Measurements from ENCODE around the gene TPH1.

Gene TPH1

GRCh38 chr11:18063862-18064434 lies 17.9 kb upstream of the TPH1 start:
- Mint-ChIP-seq H3K27ac (no peak overlapping the region), H3K36me3 (ENCODE audit: insufficient read depth) (peaks cover 4% of the 10 kb centered on the region)

GRCh38 chr11:18063125-18063524 lies 17.1 kb upstream of the TPH1 start:
- Mint-ChIP-seq H3K27me3 (no peaks in the 10 kb centered on the region), H3K4me3 (no peak overlapping the region), H3K36me3 (ENCODE audit: insufficient read depth) (peaks cover 4% of the 10 kb centered on the region), H3K9me3 (no peaks in the 10 kb centered on the region), H3K27ac (no peak overlapping the region), H3K4me1 (ENCODE audit: low read depth in 2 of 2) (no peaks in the 10 kb centered on the region)
- ATAC-seq (replicated peaks), result no peak
- DNase-seq, result no peak

More at GRCh38 chr11:18063862-18064434, 17.9 kb upstream of the TPH1 start:
- Mint-ChIP-seq H3K9me3 (no peaks in the 10 kb centered on the region), H3K27me3 (no peaks in the 10 kb centered on the region), H3K4me1 (ENCODE audit: low read depth in 2 of 2) (no peaks in the 10 kb centered on the region), H3K4me3 (no peak overlapping the region)
- no peak for ATAC-seq (replicated peaks)
- DNase-seq, result no peak

DNA sequence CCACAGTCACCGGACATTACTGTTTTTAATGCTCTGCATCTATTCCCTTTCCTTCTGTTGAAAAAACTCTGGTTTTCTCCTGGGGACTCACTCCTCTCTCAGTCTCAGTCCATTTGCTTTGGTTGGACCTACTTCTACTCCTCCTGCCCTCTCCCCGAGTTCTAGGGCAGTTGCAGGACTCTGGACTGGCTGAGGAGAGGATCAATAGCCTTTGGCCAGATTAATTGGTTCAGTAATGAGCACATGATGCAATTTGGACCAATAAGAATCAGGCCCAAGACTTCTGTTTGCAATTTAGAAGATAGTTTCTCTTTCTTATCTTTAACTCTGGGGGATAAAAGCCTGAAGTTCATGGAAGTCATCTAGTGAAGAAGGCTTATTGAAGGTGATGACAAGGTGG lies 15.3 kb upstream of the TPH1 start:
- H3K27me3 Mint-ChIP-seq, result no peaks in the 10 kb centered on the region
- ATAC-seq (replicated peaks) (no peak), DNase-seq (no peak)
- H3K36me3 Mint-ChIP-seq (ENCODE audit: insufficient read depth), result peaks cover 4% of the 10 kb centered on the region
- no peaks in the 10 kb centered on the region for H3K4me1 Mint-ChIP-seq (ENCODE audit: low read depth in 2 of 2)
- H3K27ac Mint-ChIP-seq, result no peak overlapping the region
- H3K4me3 Mint-ChIP-seq, result no peak overlapping the region
- H3K9me3 Mint-ChIP-seq, result no peaks in the 10 kb centered on the region

GRCh38 chr11:18056561-18057181 lies 10.6 kb upstream of the TPH1 start:
- no peak for ATAC-seq (replicated peaks)

GRCh38 chr11:18054511-18055103 lies 8.5 kb upstream of the TPH1 start:
- DNase-seq (no peak), ATAC-seq (replicated peaks) (no peak)
- H3K4me1 Mint-ChIP-seq (ENCODE audit: low read depth in 2 of 2), result no peaks in the 10 kb centered on the region
- no peaks in the 10 kb centered on the region for H3K9me3 Mint-ChIP-seq
- H3K27ac Mint-ChIP-seq, result no peak overlapping the region
- no peak overlapping the region for H3K4me3 Mint-ChIP-seq
- H3K36me3 Mint-ChIP-seq (ENCODE audit: insufficient read depth), result peaks cover 2% of the 10 kb centered on the region
- no peaks in the 10 kb centered on the region for H3K27me3 Mint-ChIP-seq

More at GRCh38 chr11:18056561-18057181, 10.6 kb upstream of the TPH1 start:
- Mint-ChIP-seq H3K36me3 (ENCODE audit: insufficient read depth) (no peaks in the 10 kb centered on the region), H3K9me3 (no peaks in the 10 kb centered on the region), H3K27ac (no peak overlapping the region), H3K4me3 (no peak overlapping the region), H3K4me1 (ENCODE audit: low read depth in 2 of 2) (no peaks in the 10 kb centered on the region), H3K27me3 (no peaks in the 10 kb centered on the region)
- no peak for DNase-seq

DNA sequence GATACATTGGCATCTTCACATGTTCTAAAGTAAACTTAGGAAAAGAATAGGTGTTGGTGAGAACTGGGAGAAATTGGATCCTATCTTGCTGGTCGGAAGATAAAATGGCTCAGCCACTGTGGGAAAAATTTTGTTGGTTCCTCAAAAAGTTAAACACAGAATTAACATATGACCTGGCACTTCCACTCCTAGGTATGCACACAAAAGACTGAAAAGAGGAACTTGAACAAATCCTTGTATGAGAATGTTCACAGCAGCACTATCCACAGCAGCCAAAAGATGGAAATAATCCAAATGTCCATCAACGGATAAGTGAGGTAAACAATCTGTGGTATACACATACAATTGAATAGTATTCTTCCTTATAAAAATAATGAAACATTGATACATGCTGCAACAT lies 4.8 kb upstream of the TPH1 start:
- Mint-ChIP-seq H3K9me3 (no peaks in the 10 kb centered on the region), H3K27ac (no peak overlapping the region), H3K27me3 (peaks cover 12 to 26% of the 10 kb centered on the region in 2 donors), H3K4me1 (ENCODE audit: low read depth in 2 of 2) (no peaks in the 10 kb centered on the region), H3K36me3 (ENCODE audit: insufficient read depth) (peaks cover 2% of the 10 kb centered on the region), H3K4me3 (no peak overlapping the region)
- no peak for DNase-seq
- no peak for ATAC-seq (replicated peaks)

GRCh38 chr11:18036456-18036855 lies 9.6 kb downstream of the TPH1 start:
- no peak overlapping the region for H3K27ac Mint-ChIP-seq
- H3K36me3 Mint-ChIP-seq (ENCODE audit: insufficient read depth), result no peaks in the 10 kb centered on the region
- no peak overlapping the region for H3K4me3 Mint-ChIP-seq
- peaks cover 0 to 8% of the 10 kb centered on the region in 2 donors for H3K27me3 Mint-ChIP-seq
- DNase-seq (no peak), ATAC-seq (replicated peaks) (no peak)
- H3K4me1 Mint-ChIP-seq (ENCODE audit: low read depth in 2 of 2), result no peaks in the 10 kb centered on the region
- no peaks in the 10 kb centered on the region for H3K9me3 Mint-ChIP-seq

DNA sequence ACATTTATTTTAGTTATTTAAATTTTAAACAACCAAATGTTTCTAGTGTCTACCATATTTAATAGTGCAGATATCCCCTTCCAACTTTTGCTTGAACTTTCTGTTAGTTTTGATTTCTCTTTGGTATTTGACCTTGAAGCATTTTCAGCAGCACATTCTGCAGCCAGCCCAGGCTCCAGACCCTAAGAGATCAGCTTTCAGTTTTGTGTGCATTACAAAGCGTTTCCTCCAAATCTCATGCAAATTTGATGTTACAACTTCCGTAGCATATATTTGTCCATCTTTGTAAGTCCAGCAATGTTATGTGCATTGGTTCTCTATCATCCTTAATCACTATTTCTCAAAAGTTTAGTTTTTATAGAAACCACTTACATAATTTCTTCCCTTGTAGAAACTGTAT lies 18.6 kb downstream of the TPH1 start:
- DNase-seq, result no peak
- no peak for ATAC-seq (replicated peaks)
- no peaks in the 10 kb centered on the region for H3K36me3 Mint-ChIP-seq (ENCODE audit: insufficient read depth)
- H3K4me1 Mint-ChIP-seq (ENCODE audit: low read depth in 2 of 2), result no peaks in the 10 kb centered on the region
- no peak overlapping the region for H3K4me3 Mint-ChIP-seq
- H3K27me3 Mint-ChIP-seq, result no peaks in the 10 kb centered on the region
- no peak overlapping the region for H3K27ac Mint-ChIP-seq
- H3K9me3 Mint-ChIP-seq, result no peaks in the 10 kb centered on the region

DNA sequence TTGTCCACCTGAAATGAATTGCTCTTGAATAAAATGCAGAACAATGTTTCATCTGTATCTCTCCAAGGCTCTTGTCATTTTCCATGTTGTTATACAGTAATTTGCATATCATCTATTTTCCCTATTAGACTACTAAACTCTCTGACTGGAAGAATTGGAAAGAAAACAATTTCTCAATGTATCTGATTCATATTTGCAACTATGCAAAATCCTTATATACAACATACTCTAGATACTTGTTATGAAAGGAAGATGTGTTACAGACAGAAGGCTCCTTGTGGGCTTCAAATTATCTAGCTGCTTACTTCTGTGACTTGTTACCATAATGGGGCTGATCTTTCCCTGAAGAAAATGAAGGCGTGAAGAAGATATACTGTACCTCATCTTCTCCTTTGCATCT lies 23.6 kb downstream of the TPH1 start:
- ATAC-seq (replicated peaks) (no peak), DNase-seq (no peak)
- H3K27ac Mint-ChIP-seq, result no peak overlapping the region
- no peaks in the 10 kb centered on the region for H3K9me3 Mint-ChIP-seq
- H3K4me1 Mint-ChIP-seq (ENCODE audit: low read depth in 2 of 2), result no peaks in the 10 kb centered on the region
- no peaks in the 10 kb centered on the region for H3K27me3 Mint-ChIP-seq
- H3K4me3 Mint-ChIP-seq, result no peak overlapping the region
- H3K36me3 Mint-ChIP-seq (ENCODE audit: insufficient read depth), result peaks cover 3% of the 10 kb centered on the region

GRCh38 chr11:18019650-18020049 lies 26.4 kb downstream of the TPH1 start:
- ATAC-seq (replicated peaks) (no peak), DNase-seq (no peak)
- H3K36me3 Mint-ChIP-seq (ENCODE audit: insufficient read depth), result peaks cover 7% of the 10 kb centered on the region
- peaks cover 0 to 4% of the 10 kb centered on the region in 2 donors for H3K4me1 Mint-ChIP-seq (ENCODE audit: low read depth in 2 of 2)
- H3K27me3 Mint-ChIP-seq, result no peaks in the 10 kb centered on the region
- H3K27ac Mint-ChIP-seq, result no peak overlapping the region
- no peak overlapping the region for H3K4me3 Mint-ChIP-seq
- no peaks in the 10 kb centered on the region for H3K9me3 Mint-ChIP-seq

- peak overlapping the region in 1 of 2 donors; percentile 42 for H3K27ac Mint-ChIP-seq
- peaks cover 2 to 5% of the 10 kb centered on the region in 2 donors for H3K9me3 Mint-ChIP-seq
- DNase-seq, result no peak
- no peak for ATAC-seq (replicated peaks)
- H3K27me3 Mint-ChIP-seq, result no peaks in the 10 kb centered on the region
- H3K4me3 Mint-ChIP-seq, result no peak overlapping the region
- H3K4me1 Mint-ChIP-seq (ENCODE audit: low read depth in 2 of 2), result peaks cover 15 to 22% of the 10 kb centered on the region in 2 donors
- peaks cover 20% of the 10 kb centered on the region for H3K36me3 Mint-ChIP-seq (ENCODE audit: insufficient read depth)
These were observed 29.3 kb downstream of the TPH1 start for GRCh38 chr11:18016789-18017188.

- Mint-ChIP-seq H3K4me3 (peak overlapping the region in 1 of 2 donors; percentile 56), H3K27ac (peak overlapping the region; percentile 46 to 89), H3K9me3 (peaks cover 4 to 7% of the 10 kb centered on the region in 2 donors), H3K4me1 (ENCODE audit: low read depth in 2 of 2) (peaks cover 18 to 26% of the 10 kb centered on the region in 2 donors), H3K36me3 (ENCODE audit: insufficient read depth) (peaks cover 22% of the 10 kb centered on the region), H3K27me3 (no peaks in the 10 kb centered on the region)
- DNase-seq (no peak), ATAC-seq (replicated peaks) (no peak)
These were observed 31.2 kb downstream of the TPH1 start for GRCh38 chr11:18014876-18015275.

GRCh38 chr11:18013790-18014507 lies 32.1 kb downstream of the TPH1 start:
- H3K9me3 Mint-ChIP-seq, result peaks cover 4 to 7% of the 10 kb centered on the region in 2 donors
- peaks cover 22% of the 10 kb centered on the region for H3K36me3 Mint-ChIP-seq (ENCODE audit: insufficient read depth)
- H3K27me3 Mint-ChIP-seq, result no peaks in the 10 kb centered on the region
- H3K4me3 Mint-ChIP-seq, result peak overlapping the region; percentile 89 to 95
- peaks cover 18 to 26% of the 10 kb centered on the region in 2 donors for H3K4me1 Mint-ChIP-seq (ENCODE audit: low read depth in 2 of 2)
- DNase-seq, result no peak
- no peak for ATAC-seq (replicated peaks)
- H3K27ac Mint-ChIP-seq, result peak overlapping the region; percentile 89 to 94

Measured in effector memory CD8-positive, alpha-beta T cell (primary cell).